Measurements from ENCODE around the gene IFITM1.

GRCh38 chr11:316891-317301 lies 3.1 kb downstream of the IFITM1 start:
- no peak for TF ChIP-seq CTCF (IDR thresholded peaks at IDR 0.05 in 4 of 5, conservative IDR thresholded peaks at IDR 0.05 in 1 of 5)
- TF ChIP-seq POLR2A (IDR thresholded peaks at IDR 0.05) = no peak

Data from gastrocnemius medialis (tissue), 4 donors.